Peyer's patch (tissue), 4 donors: ENCODE measurements around the gene LRRC34.

Experiments
- POLR2A ChIP-seq, 2 donors: fragments of 450-650 bp; IDR thresholded peaks; one replicate each; pipeline ENCODE4 v1.5.1; 2017; ENCODE audit warnings: antibody characterized with exemption in 2 of 2, mild to moderate bottlenecking in 2 of 2, moderate library complexity in 2 of 2
- TF ChIP-seq, protein P1 (sequence below), 6 experiments: fragments of 450-650 bp in 4 of 6; fragments of 200-600 bp in 2 of 6; sonication (generic) in 1 of 6; IDR thresholded peaks; one replicate each; pipeline ENCODE4 v1.5.1; 2017 to 2019; ENCODE audit warnings: antibody characterized with exemption in 6 of 6, mild to moderate bottlenecking in 3 of 6, moderate library complexity in 1 of 6

DNA sequence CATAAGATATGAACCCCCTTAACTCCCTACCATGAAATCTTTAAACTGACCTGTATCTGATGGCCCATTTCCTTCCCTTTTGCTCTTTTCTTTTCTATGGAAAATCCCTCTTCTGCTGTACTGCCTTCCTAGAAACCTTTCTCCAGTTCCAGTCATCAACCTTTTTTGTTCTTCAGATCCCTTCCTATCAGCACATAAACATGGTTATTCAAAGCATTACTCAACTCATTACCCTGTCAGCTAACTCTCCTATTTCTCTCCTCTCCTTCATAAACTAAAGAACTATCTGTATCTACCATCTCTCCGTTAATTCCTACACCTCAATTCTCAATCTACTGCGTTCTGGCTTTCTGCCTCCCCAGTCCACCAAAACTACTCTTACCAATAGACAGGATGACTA lies 60.8 kb downstream of the LRRC34 start:
- TF ChIP-seq, protein P1, sequence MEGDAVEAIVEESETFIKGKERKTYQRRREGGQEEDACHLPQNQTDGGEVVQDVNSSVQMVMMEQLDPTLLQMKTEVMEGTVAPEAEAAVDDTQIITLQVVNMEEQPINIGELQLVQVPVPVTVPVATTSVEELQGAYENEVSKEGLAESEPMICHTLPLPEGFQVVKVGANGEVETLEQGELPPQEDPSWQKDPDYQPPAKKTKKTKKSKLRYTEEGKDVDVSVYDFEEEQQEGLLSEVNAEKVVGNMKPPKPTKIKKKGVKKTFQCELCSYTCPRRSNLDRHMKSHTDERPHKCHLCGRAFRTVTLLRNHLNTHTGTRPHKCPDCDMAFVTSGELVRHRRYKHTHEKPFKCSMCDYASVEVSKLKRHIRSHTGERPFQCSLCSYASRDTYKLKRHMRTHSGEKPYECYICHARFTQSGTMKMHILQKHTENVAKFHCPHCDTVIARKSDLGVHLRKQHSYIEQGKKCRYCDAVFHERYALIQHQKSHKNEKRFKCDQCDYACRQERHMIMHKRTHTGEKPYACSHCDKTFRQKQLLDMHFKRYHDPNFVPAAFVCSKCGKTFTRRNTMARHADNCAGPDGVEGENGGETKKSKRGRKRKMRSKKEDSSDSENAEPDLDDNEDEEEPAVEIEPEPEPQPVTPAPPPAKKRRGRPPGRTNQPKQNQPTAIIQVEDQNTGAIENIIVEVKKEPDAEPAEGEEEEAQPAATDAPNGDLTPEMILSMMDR (IDR thresholded peaks at IDR 0.05): no peak
- TF ChIP-seq POLR2A (IDR thresholded peaks at IDR 0.05): no peak
